Ishikawa (cell line): ENCODE measurements around the gene TPPP2.

Experiments
- CEBPB ChIP-seq: IDR thresholded peaks from 2 replicates; pipeline ENCODE4 v1.6.1; 2012
- CREB1 ChIP-seq: IDR thresholded peaks from 2 replicates; pipeline ENCODE4 v1.6.1; 2012; ENCODE audit warnings: low read depth
- EGR1 ChIP-seq: IDR thresholded peaks from 2 replicates; pipeline ENCODE4 v1.6.1; 2012
- EP300 ChIP-seq: IDR thresholded peaks from 2 replicates; pipeline ENCODE4 v1.6.1; 2012; ENCODE audit warnings: borderline replicate concordance
- FOXM1 ChIP-seq: IDR thresholded peaks from 2 replicates; pipeline ENCODE4 v1.6.1; 2012; ENCODE audit warnings: low read depth, borderline replicate concordance
- MAX ChIP-seq: IDR thresholded peaks from 2 replicates; pipeline ENCODE4 v1.6.1; 2012
- NFIC ChIP-seq: IDR thresholded peaks from 2 replicates; pipeline ENCODE4 v1.6.1; 2012
- RAD21 ChIP-seq: IDR thresholded peaks from 2 replicates; pipeline ENCODE4 v1.6.1; 2012; ENCODE audit warnings: low read depth
- REST ChIP-seq: IDR thresholded peaks from 2 replicates; pipeline ENCODE4 v1.6.1; 2012; ENCODE audit warnings: low read depth, mild to moderate bottlenecking
- TAF1 ChIP-seq: IDR thresholded peaks from 2 replicates; pipeline ENCODE4 v1.6.1; 2012; ENCODE audit warnings: low read depth, mild to moderate bottlenecking
- TCF12 ChIP-seq: IDR thresholded peaks from 2 replicates; pipeline ENCODE4 v1.6.1; 2012; ENCODE audit warnings: low read depth
- TEAD4 ChIP-seq: IDR thresholded peaks from 2 replicates; pipeline ENCODE4 v1.6.1; 2012
- USF1 ChIP-seq: IDR thresholded peaks from 2 replicates; pipeline ENCODE4 v1.6.1; 2012
- YY1 ChIP-seq: IDR thresholded peaks from 2 replicates; pipeline ENCODE4 v1.6.1; 2012; ENCODE audit warnings: low read depth
- ZBTB7A ChIP-seq: IDR thresholded peaks from 2 replicates; pipeline ENCODE4 v1.6.1; 2012; ENCODE audit warnings: low read depth

Gene TPPP2

GRCh38 chr14:21074398-21075272 is 44.6 kb downstream of the TPPP2 start:
- TF ChIP-seq CREB1 (no peak), REST (no peak), EGR1 (no peak), ZBTB7A (no peak), MAX (no peak), RAD21 (no peak), USF1 (no peak), CEBPB (no peak), NFIC (no peak), EP300 (no peak), FOXM1 (no peak), TCF12 (no peak), YY1 (no peak), TEAD4 (no peak)

GRCh38 chr14:21075719-21076437 is 45.9 kb downstream of the TPPP2 start:
- TF ChIP-seq MAX (no peak), TCF12 (no peak), RAD21 (no peak), TEAD4 (no peak), CEBPB (no peak), USF1 (no peak), REST (no peak), EGR1 (no peak), NFIC (no peak), TAF1 (no peak), ZBTB7A (no peak), EP300 (no peak), CREB1 (no peak), YY1 (no peak), FOXM1 (no peak)

GRCh38 chr14:21077672-21078071 is 47.7 kb downstream of the TPPP2 start:
- TF ChIP-seq EGR1: no peak
- no peak for TF ChIP-seq FOXM1
- no peak for TF ChIP-seq YY1
- TF ChIP-seq ZBTB7A: no peak
- no peak for TF ChIP-seq TAF1
- no peak for TF ChIP-seq USF1
- TF ChIP-seq TEAD4: no peak
- TF ChIP-seq EP300: no peak
- no peak for TF ChIP-seq RAD21
- no peak for TF ChIP-seq TCF12
- no peak for TF ChIP-seq CEBPB
- TF ChIP-seq NFIC: no peak
- no peak for TF ChIP-seq MAX
- TF ChIP-seq REST: no peak
- no peak for TF ChIP-seq CREB1
